Stimulated activated naive CD8-positive, alpha-beta T cell treated with anti-CD3 and anti-CD28 coated beads, Interleukin-15, Interleukin-2, amounts not matched to agents 100 ng/mL and 50 ng/mL, for 24 hours (primary cell): ENCODE results near the gene UQCC3.
"Not testable (repeated sequence)": the region's sequence is repeated elsewhere in the genome, so short reads cannot be mapped to it uniquely, and the experiment has no call there.

Experiments
- H3K27ac Mint-ChIP-seq: one replicate; pipeline ENCODE4 v1.8.0; 2021; ENCODE audit warnings: mild to moderate bottlenecking, mixed read lengths
- H3K27me3 Mint-ChIP-seq: one replicate; pipeline ENCODE4 v1.8.0; 2021; ENCODE audit warnings: mixed read lengths
- H3K36me3 Mint-ChIP-seq: one replicate; pipeline ENCODE4 v1.8.0; 2021; ENCODE audit warnings: low read depth, mixed read lengths
- H3K4me1 Mint-ChIP-seq: one replicate; pipeline ENCODE4 v1.8.0; 2021; ENCODE audit warnings: low read depth, mixed read lengths
- H3K4me3 Mint-ChIP-seq: one replicate; pipeline ENCODE4 v1.8.0; 2021; ENCODE audit warnings: mild to moderate bottlenecking, mixed read lengths
- H3K9me3 Mint-ChIP-seq: one replicate; pipeline ENCODE4 v1.8.0; 2021; ENCODE audit warnings: mixed read lengths

The UQCC3 gene

GRCh38 chr11:62671608-62672389 lies at the start of gene UQCC3, which contains the start of gene LBHD1:
TSS of gene UQCC3 (plus strand) at chr11:62671673. CDS start at chr11:62671746, 73 bp downstream.
TSS of gene LBHD1 (minus strand) at chr11:62672267. CDS start at chr11:62670031, 2,236 bp downstream.
- Mint-ChIP-seq H3K4me1 (peaks cover 63% of the 10 kb centered on the region), H3K4me3 (peak within 1 kb of the TSS; percentile 96), H3K27me3 (no peaks in the 10 kb centered on the region), H3K27ac (peak within 1 kb of the TSS; percentile 99), H3K36me3 (peaks cover 55% of the 10 kb centered on the region), H3K9me3 (no peaks in the 10 kb centered on the region)

- Mint-ChIP-seq H3K27ac (peak overlapping the region; percentile 90), H3K27me3 (no peaks in the 10 kb centered on the region), H3K36me3 (peaks cover 55% of the 10 kb centered on the region), H3K4me1 (peaks cover 32% of the 10 kb centered on the region), H3K4me3 (peak overlapping the region; percentile 78), H3K9me3 (no peaks in the 10 kb centered on the region)
These were observed 48.9 kb upstream of the UQCC3 start for GRCh38 chr11:62622476-62623089.

- Mint-ChIP-seq H3K9me3 (no peaks in the 10 kb centered on the region), H3K36me3 (peaks cover 72% of the 10 kb centered on the region), H3K4me3 (no peak overlapping the region), H3K27me3 (no peaks in the 10 kb centered on the region), H3K27ac (peak overlapping the region; percentile 1), H3K4me1 (no peaks in the 10 kb centered on the region)
These were observed 43.8 kb upstream of the UQCC3 start for GRCh38 chr11:62627713-62628112.

- peaks cover 81% of the 10 kb centered on the region for H3K36me3 Mint-ChIP-seq
- no peaks in the 10 kb centered on the region for H3K27me3 Mint-ChIP-seq
- no peak overlapping the region for H3K4me3 Mint-ChIP-seq
- peaks cover 16% of the 10 kb centered on the region for H3K4me1 Mint-ChIP-seq
- no peak overlapping the region for H3K27ac Mint-ChIP-seq
- H3K9me3 Mint-ChIP-seq: no peaks in the 10 kb centered on the region
These were observed 39.0 kb upstream of the UQCC3 start for GRCh38 chr11:62632492-62632891.

DNA sequence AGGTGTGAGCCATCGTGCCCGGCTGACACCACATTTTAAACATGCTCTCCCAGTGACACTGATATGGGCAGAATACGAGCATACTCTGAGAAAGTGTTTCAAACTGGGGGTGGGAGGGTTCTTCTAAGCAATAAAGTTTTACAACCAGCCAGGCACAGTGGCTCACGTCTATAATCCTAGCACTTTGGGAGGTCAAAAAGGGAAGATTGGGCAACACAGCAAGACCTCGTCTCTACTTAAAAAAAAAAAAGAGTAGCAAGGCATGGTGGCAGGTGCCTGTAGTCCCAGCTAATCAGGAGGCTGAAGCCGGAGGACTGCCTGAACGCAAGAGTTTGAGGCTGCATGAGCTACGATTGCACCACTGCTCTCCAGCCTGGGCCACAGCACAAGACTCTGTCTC lies 27.3 kb upstream of the UQCC3 start:
- H3K4me3 Mint-ChIP-seq: peak overlapping the region; percentile 43
- peaks cover 35% of the 10 kb centered on the region for H3K36me3 Mint-ChIP-seq
- H3K27me3 Mint-ChIP-seq: no peaks in the 10 kb centered on the region
- peaks cover 53% of the 10 kb centered on the region for H3K4me1 Mint-ChIP-seq
- H3K27ac Mint-ChIP-seq: peak overlapping the region; percentile 68
- H3K9me3 Mint-ChIP-seq: no peaks in the 10 kb centered on the region

DNA sequence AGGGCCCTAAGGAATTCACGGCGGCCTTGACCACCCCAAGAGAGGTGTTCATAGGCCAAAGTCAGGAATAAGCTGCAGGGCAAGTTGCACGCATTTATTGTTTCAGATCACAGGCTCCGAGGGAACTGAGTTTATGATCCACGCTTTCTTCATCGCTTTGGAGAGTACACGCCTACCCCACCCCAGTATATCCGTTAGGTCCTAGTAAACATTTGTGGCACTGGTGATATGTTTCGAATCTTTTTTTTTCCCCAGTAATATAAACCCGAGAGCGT lies 25.9 kb upstream of the UQCC3 start:
- Mint-ChIP-seq H3K9me3 (no peaks in the 10 kb centered on the region), H3K4me3 (peak overlapping the region; percentile 100), H3K27ac (peak overlapping the region; percentile 99), H3K4me1 (peaks cover 44% of the 10 kb centered on the region), H3K27me3 (no peaks in the 10 kb centered on the region), H3K36me3 (peaks cover 31% of the 10 kb centered on the region)

- H3K36me3 Mint-ChIP-seq: peaks cover 27% of the 10 kb centered on the region
- peaks cover 42% of the 10 kb centered on the region for H3K4me1 Mint-ChIP-seq
- H3K4me3 Mint-ChIP-seq: peak within 1 kb of the TSS; percentile 100
- H3K9me3 Mint-ChIP-seq: no peaks in the 10 kb centered on the region
- peak within 1 kb of the TSS; percentile 99 for H3K27ac Mint-ChIP-seq
- H3K27me3 Mint-ChIP-seq: no peaks in the 10 kb centered on the region
These were observed 25.3 kb upstream of the UQCC3 start, which contains the start of gene GANAB for GRCh38 chr11:62645946-62646824. TSS of gene GANAB (minus strand) at chr11:62646613. CDS start at chr11:62646599, 14 bp downstream.

DNA sequence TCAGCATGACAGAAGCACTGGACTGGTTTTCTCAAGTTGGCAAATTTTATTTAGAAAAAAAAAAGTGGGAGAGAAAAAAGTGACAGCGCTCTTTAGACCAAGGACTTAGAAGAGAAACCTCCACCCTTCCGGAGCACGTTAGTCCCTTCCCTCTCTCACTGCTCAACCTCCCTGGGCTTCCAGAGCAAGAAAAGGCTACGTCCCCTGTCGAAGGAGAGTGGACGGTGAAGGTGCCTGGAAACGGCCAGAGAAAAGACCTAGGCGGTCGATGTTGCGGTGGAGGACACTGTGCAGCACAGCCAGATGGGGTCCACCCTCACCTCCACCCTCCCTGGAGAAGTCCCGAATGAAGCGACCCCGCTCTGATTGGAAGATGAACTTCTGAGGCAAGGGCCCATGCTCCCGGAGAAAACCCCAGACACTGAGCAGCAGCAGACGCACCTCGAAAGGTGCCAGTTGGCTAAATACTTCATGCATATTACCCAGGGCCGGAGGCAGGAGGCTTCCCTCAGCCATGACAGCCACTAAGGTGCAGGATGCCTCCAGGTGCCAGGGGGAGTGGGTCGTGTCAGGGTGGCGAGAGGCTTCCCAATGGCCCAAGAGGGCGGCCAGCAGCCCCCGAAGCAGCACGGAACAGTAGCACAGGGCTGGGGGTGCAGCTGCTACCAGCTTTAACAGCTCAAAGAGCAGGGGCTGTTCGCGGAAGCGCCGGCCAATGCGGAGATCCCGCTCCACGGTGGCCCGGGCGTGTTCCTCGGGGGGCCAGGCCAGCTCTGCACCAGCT lies 24.5 kb upstream of the UQCC3 start:
- Mint-ChIP-seq H3K36me3 (peaks cover 24% of the 10 kb centered on the region), H3K4me1 (peaks cover 43% of the 10 kb centered on the region), H3K4me3 (peak overlapping the region; percentile 100), H3K27ac (peak overlapping the region; percentile 99), H3K9me3 (no peaks in the 10 kb centered on the region), H3K27me3 (no peaks in the 10 kb centered on the region)

- Mint-ChIP-seq H3K27me3 (no peaks in the 10 kb centered on the region), H3K36me3 (peaks cover 22% of the 10 kb centered on the region), H3K4me1 (peaks cover 45% of the 10 kb centered on the region), H3K9me3 (no peaks in the 10 kb centered on the region), H3K4me3 (no peak overlapping the region), H3K27ac (no peak overlapping the region)
These were observed 23.9 kb upstream of the UQCC3 start for GRCh38 chr11:62647609-62648005.

- Mint-ChIP-seq H3K9me3 (no peaks in the 10 kb centered on the region), H3K27ac (no peak overlapping the region), H3K4me1 (peaks cover 44% of the 10 kb centered on the region), H3K27me3 (no peaks in the 10 kb centered on the region), H3K36me3 (peaks cover 18% of the 10 kb centered on the region), H3K4me3 (no peak overlapping the region)
These were observed 23.1 kb upstream of the UQCC3 start for GRCh38 chr11:62648185-62648966.

DNA sequence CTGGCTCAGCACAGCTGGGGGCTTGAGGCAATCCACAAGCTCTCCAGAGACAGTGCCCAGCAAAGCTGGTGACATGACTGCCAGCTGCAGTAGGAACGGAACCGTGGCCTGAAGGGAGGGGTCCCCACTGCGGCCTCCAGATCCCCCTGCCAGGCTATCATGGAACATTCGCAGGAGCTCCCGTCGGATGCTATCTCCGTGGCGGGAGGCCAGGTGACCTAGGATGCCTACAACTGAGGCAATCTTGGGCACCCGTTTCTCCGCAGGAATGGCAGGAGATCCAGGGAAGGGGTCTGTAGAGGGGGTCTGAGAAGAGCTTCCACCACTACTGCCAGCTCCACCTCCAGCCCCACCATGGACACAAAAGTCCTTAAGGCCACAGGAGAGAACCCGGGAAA lies 22.5 kb upstream of the UQCC3 start:
- Mint-ChIP-seq H3K9me3 (no peaks in the 10 kb centered on the region), H3K36me3 (peaks cover 17% of the 10 kb centered on the region), H3K27ac (no peak overlapping the region), H3K4me3 (no peak overlapping the region), H3K27me3 (no peaks in the 10 kb centered on the region), H3K4me1 (peaks cover 48% of the 10 kb centered on the region)

- H3K27ac Mint-ChIP-seq: peak overlapping the region; percentile 31
- no peaks in the 10 kb centered on the region for H3K9me3 Mint-ChIP-seq
- no peak overlapping the region for H3K4me3 Mint-ChIP-seq
- no peaks in the 10 kb centered on the region for H3K27me3 Mint-ChIP-seq
- peaks cover 48% of the 10 kb centered on the region for H3K4me1 Mint-ChIP-seq
- peaks cover 12% of the 10 kb centered on the region for H3K36me3 Mint-ChIP-seq
These were observed 22.0 kb upstream of the UQCC3 start for GRCh38 chr11:62649486-62649885.

DNA sequence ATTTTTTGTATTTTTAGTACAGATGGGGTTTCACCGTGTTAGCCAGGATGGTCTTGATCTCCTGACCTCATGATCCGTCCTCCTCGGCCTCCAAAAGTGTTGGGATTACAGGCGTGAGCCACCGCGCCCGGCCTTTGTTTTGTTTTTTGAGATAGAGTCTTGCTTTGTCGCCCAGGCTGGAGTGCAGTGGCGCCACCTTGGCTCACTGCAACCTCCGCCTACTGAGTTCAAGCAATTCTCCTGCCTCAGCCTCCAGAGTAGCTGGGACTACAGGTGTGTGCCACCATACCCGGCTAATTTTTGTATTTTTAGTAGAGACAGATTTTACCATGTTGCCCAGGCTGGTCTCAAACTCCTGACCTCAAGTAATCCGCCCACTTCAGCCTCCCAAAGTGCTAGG lies 21.2 kb upstream of the UQCC3 start:
- H3K4me1 Mint-ChIP-seq: peaks cover 44% of the 10 kb centered on the region
- H3K27me3 Mint-ChIP-seq, H3K27ac Mint-ChIP-seq, H3K4me3 Mint-ChIP-seq, H3K9me3 Mint-ChIP-seq, H3K36me3 Mint-ChIP-seq: not testable (repeated sequence)
